H1 (cell line): ENCODE results near the gene CACNA1C. TPM values are rescaled to one million over a fixed set of nuclear protein-coding genes. Genes with fewer than 3 reads are reported as not detected.

Experiments used
- CTCF ChIA-PET: fragments of 300-600 bp; sonication (Branson Sonifier 250); formaldehyde crosslinking; loops from one replicate; lab custom pipeline; 2021; ENCODE audit not compliant: partially characterized antibody; lab: Charles Lee
- POLR2A ChIA-PET: fragments of 300-600 bp; sonication (Branson Sonifier 250); formaldehyde crosslinking; loops from one replicate; lab custom pipeline; 2021; ENCODE audit warnings: inconsistent platforms; ENCODE audit not compliant: partially characterized antibody; lab: Charles Lee
- DNase-seq, 2 experiments: peaks; one replicate each; pipeline versions ENCODE4 v3.0.0 to v3.0.0-alpha.2; 2010 to 2022; ENCODE audit warnings: low spot score in 2 of 2, low read depth in 1 of 2, mixed read lengths in 1 of 2
- FAIRE-seq: peaks from 2 replicates; lab custom pipeline; 2011; peaks lifted over from hg19 to GRCh38; lab: Jason Lieb, UNC
- H2AFZ ChIP-seq: 2 replicates; pipeline ENCODE4 v1.8.1; 2012; ENCODE audit warnings: low read length, inconsistent platforms
- H2AK5ac ChIP-seq: 2 replicates; pipeline ENCODE4 v1.6.1; 2013; ENCODE audit warnings: low read depth, low read length
- H2BK120ac ChIP-seq: replicated peaks from 2 replicates; pipeline ENCODE3; 2013; ENCODE audit warnings: low read depth, low read length, inconsistent platforms
- H2BK12ac ChIP-seq: 2 replicates; pipeline ENCODE4 v1.6.1; 2013; ENCODE audit warnings: low read depth, low read length
- H2BK15ac ChIP-seq: 2 replicates; pipeline ENCODE4 v1.6.1; 2013; ENCODE audit warnings: low read length
- H2BK20ac ChIP-seq: 2 replicates; pipeline ENCODE4 v1.6.1; 2013; ENCODE audit warnings: low read length
- H2BK5ac ChIP-seq: 2 replicates; pipeline ENCODE4 v1.6.1; 2013; ENCODE audit warnings: low read depth, low read length
- H3K14ac ChIP-seq: 2 replicates; pipeline ENCODE4 v1.6.1; 2013; ENCODE audit warnings: inconsistent platforms; ENCODE audit not compliant: insufficient read length
- H3K18ac ChIP-seq: 2 replicates; pipeline ENCODE4 v1.6.1; 2013; ENCODE audit warnings: low read length; ENCODE audit errors: extremely low read depth
- H3K23ac ChIP-seq: 2 replicates; pipeline ENCODE4 v1.6.1; 2013; ENCODE audit warnings: inconsistent platforms; ENCODE audit not compliant: insufficient read length
- H3K23me2 ChIP-seq: 2 replicates; pipeline ENCODE4 v1.6.1; 2013; ENCODE audit warnings: low read depth, low read length
- H3K27ac ChIP-seq: 2 replicates; pipeline ENCODE4 v1.6.1; 2011; ENCODE audit warnings: low read depth, low read length, inconsistent platforms
- H3K27me3 ChIP-seq, 4 experiments: replicated peaks in 1 of 4; 1 replicate in 1 of 4; 2 replicates in 3 of 4; pipeline versions ENCODE4 v1.6.1 to v1.8.1; 2011 to 2013; ENCODE audit warnings: low read length in 3 of 4, mild to moderate bottlenecking in 3 of 4, inconsistent platforms in 2 of 4, mixed read lengths in 2 of 4, moderate library complexity in 1 of 4; ENCODE audit not compliant: control insufficient read depth in 3 of 4, insufficient read depth in 3 of 4; ENCODE audit errors: extremely low read depth in 1 of 4
- H3K36me3 ChIP-seq, 4 experiments: 2 replicates each; pipeline versions ENCODE4 v1.6.1 to v1.8.1; 2011 to 2013; ENCODE audit warnings: mild to moderate bottlenecking in 4 of 4, low read length in 3 of 4, moderate library complexity in 2 of 4, control low read depth in 1 of 4, inconsistent platforms in 1 of 4; ENCODE audit not compliant: insufficient read depth in 4 of 4, control insufficient read depth in 2 of 4
- H3K4ac ChIP-seq: replicated peaks from 2 replicates; pipeline ENCODE3; 2013; ENCODE audit warnings: low read length, low read depth, mixed read lengths, inconsistent platforms; ENCODE audit not compliant: insufficient read length
- H3K4me1 ChIP-seq, 4 experiments: replicated peaks in 1 of 4; 1 replicate in 1 of 4; 2 replicates in 3 of 4; pipeline versions ENCODE4 v1.6.1 to v1.8.1; 2011 to 2013; ENCODE audit warnings: low read length in 3 of 4, inconsistent platforms in 2 of 4, mixed read lengths in 1 of 4; ENCODE audit not compliant: insufficient read depth in 4 of 4, control insufficient read depth in 3 of 4
- H3K4me2 ChIP-seq, 2 experiments: 2 replicates each; pipeline versions ENCODE4 v1.6.1 to v1.8.1; 2011 to 2013; ENCODE audit warnings: low read depth in 2 of 2, low read length in 2 of 2, control low read depth in 1 of 2, inconsistent platforms in 1 of 2, mild to moderate bottlenecking in 1 of 2; ENCODE audit not compliant: insufficient read depth in 1 of 2
- H3K4me3 ChIP-seq, 4 experiments: fragments of 200-600, 300-600 bp in 1 of 4; sonication (generic), shearing (Covaris generic), sonication (Bioruptor Twin) in 1 of 4; 2 replicates each; pipeline versions ENCODE4 v1.5.1 to v1.8.1; 2011 to 2016; ENCODE audit warnings: low read length in 4 of 4, low read depth in 3 of 4, control low read depth in 2 of 4, inconsistent platforms in 2 of 4, mild to moderate bottlenecking in 2 of 4, mixed read lengths in 1 of 4, moderate library complexity in 1 of 4; ENCODE audit not compliant: insufficient read depth in 2 of 4; ENCODE audit errors: extremely low read depth in 1 of 4
- H3K56ac ChIP-seq: replicated peaks from 2 replicates; pipeline ENCODE3; 2013; ENCODE audit warnings: low read depth, mild to moderate bottlenecking, mixed read lengths, low read length, inconsistent platforms; ENCODE audit not compliant: insufficient read length
- H3K79me1 ChIP-seq: 2 replicates; pipeline ENCODE4 v1.6.1; 2013; ENCODE audit warnings: low read depth, low read length, control low read depth
- H3K79me2 ChIP-seq, 2 experiments: 2 replicates each; pipeline versions ENCODE4 v1.6.1 to v1.8.1; 2012 to 2013; ENCODE audit warnings: low read length in 2 of 2, mild to moderate bottlenecking in 2 of 2, inconsistent platforms in 1 of 2; ENCODE audit not compliant: insufficient read depth in 2 of 2, control insufficient read depth in 1 of 2
- H3K9ac ChIP-seq, 4 experiments: replicated peaks in 1 of 4; 1 replicate in 1 of 4; 2 replicates in 3 of 4; pipeline versions ENCODE4 v1.6.1 to v1.8.1; 2011 to 2013; ENCODE audit warnings: low read depth in 3 of 4, low read length in 3 of 4, control low read depth in 2 of 4, mild to moderate bottlenecking in 2 of 4, moderate library complexity in 2 of 4, inconsistent platforms in 1 of 4; ENCODE audit errors: extremely low read depth in 1 of 4
- H3K9me3 ChIP-seq, 2 experiments: 2 replicates each; pipeline versions ENCODE4 v1.6.1 to v1.8.1; 2012 to 2013; ENCODE audit warnings: mild to moderate bottlenecking in 2 of 2, moderate library complexity in 2 of 2, control low read depth in 1 of 2, inconsistent platforms in 1 of 2, low read depth in 1 of 2, low read length in 1 of 2, mixed read lengths in 1 of 2; ENCODE audit not compliant: insufficient read depth in 2 of 2
- H4K20me1 ChIP-seq, 2 experiments: replicated peaks in 1 of 2; 2 replicates each; pipeline versions ENCODE3 to v1.8.1; 2011 to 2013; ENCODE audit warnings: inconsistent platforms in 2 of 2, low read length in 2 of 2, mild to moderate bottlenecking in 1 of 2; ENCODE audit not compliant: insufficient read depth in 2 of 2, control insufficient read depth in 1 of 2
- H4K5ac ChIP-seq: 2 replicates; pipeline ENCODE4 v1.6.1; 2013; ENCODE audit warnings: low read length, low read depth, mixed read lengths, inconsistent platforms; ENCODE audit not compliant: insufficient read length
- H4K8ac ChIP-seq: 2 replicates; pipeline ENCODE4 v1.8.0; 2013; ENCODE audit warnings: mild to moderate bottlenecking, moderate library complexity, low read length, inconsistent platforms; ENCODE audit not compliant: insufficient read depth; ENCODE audit errors: extremely low read depth
- H4K91ac ChIP-seq: replicated peaks from 2 replicates; pipeline ENCODE3; 2013; ENCODE audit warnings: low read length, mixed read lengths, inconsistent platforms; ENCODE audit not compliant: insufficient read length
- CEBPB ChIP-seq: IDR thresholded peaks from 2 replicates; pipeline ENCODE4 v1.6.1; 2012; ENCODE audit warnings: low read depth, low read length
- SIN3A ChIP-seq, 2 experiments: IDR thresholded peaks in 1 of 2; conservative IDR thresholded peaks in 1 of 2; 2 replicates each; pipeline ENCODE4 v1.6.1; 2011 to 2012; ENCODE audit warnings: low read length in 2 of 2, improper control_type of control experiment in 1 of 2, low read depth in 1 of 2, mild to moderate bottlenecking in 1 of 2
- WGBS, 2 experiments: shearing (Covaris generic) in 1 of 2; methylation state at CpG; one replicate each; pipeline versions ENCODE4 v1.1.6 to v1.1.7; 2013 to 2015; ENCODE audit warnings: low lambda C conversion rate in 2 of 2, mixed read lengths in 2 of 2, inconsistent platforms in 1 of 2, low coverage in 1 of 2, missing lambda C conversion rate in 1 of 2; ENCODE audit not compliant: insufficient replicate concordance in 2 of 2, insufficient coverage in 1 of 2, insufficient read length in 1 of 2; ENCODE audit errors: extremely low coverage in 1 of 2, missing lambda C conversion rate in 1 of 2; 5-methylcytosine and 5-hydroxymethylcytosine counted together
- polyA plus RNA-seq, 7 experiments: library from polyadenylated mRNA; depleted of rRNA in 3 of 7; stranded (reverse) in 5 of 7; unstranded in 2 of 7; fragments of >200 nt in 5 of 7; fragments of 200-250 nt in 2 of 7; gene quantifications; 1 replicate in 5 of 7; 2 replicates in 1 of 7; 4 replicates in 1 of 7; pipeline versions ENCODE4 v1.2.1 to v1.2.3, GENCODE V29; 2011 to 2013; ENCODE audit warnings: missing spikeins in 2 of 7, mixed read lengths in 2 of 7
- total RNA-seq: library from RNA; stranded (reverse); fragmentation: NEBNext Ultra II Directional; extraction: Animal tissue kit (Norgen Biotek cat#: 25700); gene quantifications from 2 replicates; pipeline ENCODE4 v1.2.1, GENCODE V29; 2021

Gene CACNA1C
- total and polyA plus RNA-seq, 2 of the 8 experiments (the other 6 are each of a cell fraction or from before 2014, with no cell fraction given), result 1.3 TPM

- Histone ChIP-seq H3K27me3 (no peaks in the 10 kb centered on the region), H3K4me1 (peaks cover 5 to 10% (median 7%) of the 10 kb centered on the region in 4 experiments), H2BK12ac (no peak overlapping the region), H4K20me1 (no peaks in the 10 kb centered on the region), H3K36me3 (no peaks in the 10 kb centered on the region), H2BK120ac (no peak overlapping the region), H3K9ac (no peak overlapping the region), H2BK20ac (no peak overlapping the region), H2BK15ac (no peak overlapping the region), H3K4me3 (no peak overlapping the region), H3K4ac (no peak overlapping the region), H3K18ac (no peak overlapping the region), H3K56ac (no peak overlapping the region), H2AFZ (no peak overlapping the region), H3K4me2 (no peak overlapping the region), H4K8ac (no peak overlapping the region), H3K23ac (peak overlapping the region; percentile 43), H3K79me2 (no peaks in the 10 kb centered on the region), H3K27ac (no peak overlapping the region), H3K23me2 (no peaks in the 10 kb centered on the region), H3K9me3 (no peaks in the 10 kb centered on the region), H3K14ac (no peak overlapping the region), H3K79me1 (no peaks in the 10 kb centered on the region), H2AK5ac (no peak overlapping the region), H4K91ac (no peak overlapping the region), H4K5ac (no peak overlapping the region), H2BK5ac (no peak overlapping the region)
- DNase-seq (no peak), FAIRE-seq (no peak)
- POLR2A ChIA-PET, result no interaction called here
- CTCF ChIA-PET, result interaction anchor here (0.6 to 1.9 kb wide), 5 partner anchors 10 to 48 kb away, joined by 3 to 9 read pairs (median 4); no protein-coding TSS in a partner anchor
- WGBS, 2 experiments, result 85% methylated on average over 7 of the region's 7 CpGs; no CpG with 5 or more reads in 1 of the 2 experiments
- TF ChIP-seq CEBPB, result no peak
- no peak for TF ChIP-seq SIN3A (conservative IDR thresholded peaks at IDR 0.05 in 1 of 2, IDR thresholded peaks at IDR 0.05 in 1 of 2; ENCODE audit: low read depth in 1 of 2, low read length in 2 of 2)
These were observed 584.1 kb downstream of the CACNA1C start for GRCh38 chr12:2636741-2637340.
